Activated CD8-positive, alpha-beta T cell treated with anti-CD3 and anti-CD28 coated beads for 36 hours (primary cell): ENCODE data around the gene DCLK2. TPM values are rescaled to one million over a fixed set of nuclear protein-coding genes. Genes with fewer than 3 reads are reported as not detected.

Experiments used
- ATAC-seq: fragments of 200-7000 bp; cut with Tn5 transposase; one replicate; pipeline ENCODE4 v1.10.0; 2021; ENCODE audit warnings: mild to moderate bottlenecking, moderate library complexity
- CTCF ChIA-PET: fragments of 350-600 bp; sonication (Branson Sonifier 250); formaldehyde crosslinking; loops from one replicate; lab custom pipeline; 2021; ENCODE audit warnings: antibody characterized with exemption; lab: Charles Lee
- POLR2A ChIA-PET: fragments of 350-600 bp; sonication (Branson Sonifier 250); formaldehyde crosslinking; loops from one replicate; lab custom pipeline; 2021; ENCODE audit warnings: antibody characterized with exemption; lab: Charles Lee
- DNase-seq: peaks from one replicate; pipeline ENCODE4 v3.0.0-alpha.2; 2020
- H3K27ac Mint-ChIP-seq: one replicate; pipeline ENCODE4 v1.8.0; 2021; ENCODE audit warnings: mild to moderate bottlenecking, mixed read lengths
- H3K27me3 Mint-ChIP-seq: one replicate; pipeline ENCODE4 v1.8.0; 2021; ENCODE audit warnings: mixed read lengths
- H3K36me3 Mint-ChIP-seq: one replicate; pipeline ENCODE4 v1.8.0; 2021; ENCODE audit warnings: low read depth, mixed read lengths
- H3K4me1 Mint-ChIP-seq: one replicate; pipeline ENCODE4 v1.8.0; 2021; ENCODE audit warnings: low read depth, mixed read lengths
- H3K4me3 Mint-ChIP-seq: one replicate; pipeline ENCODE4 v1.8.0; 2021; ENCODE audit warnings: mild to moderate bottlenecking, moderate library complexity, mixed read lengths
- H3K9me3 Mint-ChIP-seq: one replicate; pipeline ENCODE4 v1.8.0; 2021; ENCODE audit warnings: mixed read lengths
- CTCF ChIP-seq: fragments of 200-600 bp; IDR thresholded peaks from one replicate; pipeline ENCODE4 v1.8.0; 2022; ENCODE audit warnings: antibody characterized with exemption, mild to moderate bottlenecking
- intact Hi-C: fragments of 100-400 bp; cut with micrococcal nuclease; formaldehyde crosslinking; loops from one replicate; pipeline ENCODE4 v1.10.0; 2022
- total RNA-seq, 2 experiments: library from RNA; stranded (reverse); gene quantifications; one replicate each; pipeline ENCODE4 v1.2.3, GENCODE V29; 2021

Gene DCLK2
- total RNA-seq, 2 experiments from 2014 or later = not detected

GRCh38 chr4:150255610-150256224, 177.5 kb downstream of the DCLK2 start:
- CTCF ChIA-PET = interaction anchor here (1.5 kb wide), 1 partner anchor 13 kb away, joined by 6 read pairs; no protein-coding TSS in a partner anchor
- no peak for TF ChIP-seq CTCF
- H3K27me3 Mint-ChIP-seq = no peaks in the 10 kb centered on the region

GRCh38 chr4:150256225-150256620, 178.0 kb downstream of the DCLK2 start:
- intact Hi-C loops = no loop called here
- Mint-ChIP-seq H3K36me3 (peaks cover 2% of the 10 kb centered on the region), H3K27ac (no peak overlapping the region), H3K27me3 (no peaks in the 10 kb centered on the region), H3K9me3 (no peaks in the 10 kb centered on the region), H3K4me1 (no peaks in the 10 kb centered on the region), H3K4me3 (no peak overlapping the region)
- ChIA-PET POLR2A (no interaction called here), CTCF (no interaction called here)
- no peak for TF ChIP-seq CTCF
- DNase-seq = no peak
- ATAC-seq = no peak

More at GRCh38 chr4:150255610-150256224, 177.5 kb downstream of the DCLK2 start:
- H3K9me3 Mint-ChIP-seq = no peaks in the 10 kb centered on the region
- ATAC-seq (no peak), DNase-seq (no peak)
- intact Hi-C loops = no loop called here
- POLR2A ChIA-PET = no interaction called here
- no peaks in the 10 kb centered on the region for H3K4me1 Mint-ChIP-seq
- H3K27ac Mint-ChIP-seq = no peak overlapping the region
- no peak overlapping the region for H3K4me3 Mint-ChIP-seq
- no peaks in the 10 kb centered on the region for H3K36me3 Mint-ChIP-seq

- no peaks in the 10 kb centered on the region for H3K9me3 Mint-ChIP-seq
- DNase-seq (no peak), ATAC-seq (no peak)
- H3K27me3 Mint-ChIP-seq = no peaks in the 10 kb centered on the region
- CTCF ChIA-PET = no interaction called here
- no peak overlapping the region for H3K27ac Mint-ChIP-seq
- no peaks in the 10 kb centered on the region for H3K4me1 Mint-ChIP-seq
- no peak for TF ChIP-seq CTCF
- no peak overlapping the region for H3K4me3 Mint-ChIP-seq
- H3K36me3 Mint-ChIP-seq = peaks cover 2% of the 10 kb centered on the region
- intact Hi-C loops = no loop called here
- POLR2A ChIA-PET = no interaction called here
Observed at GRCh38 chr4:150256841-150257730, 178.8 kb downstream of the DCLK2 start.

GRCh38 chr4:150258569-150258968, 180.3 kb downstream of the DCLK2 start:
- CTCF ChIA-PET = interaction anchor here (1.7 kb wide), 1 partner anchor 15 kb away, joined by 7 read pairs; no protein-coding TSS in a partner anchor
- Mint-ChIP-seq H3K27ac (no peak overlapping the region), H3K9me3 (no peaks in the 10 kb centered on the region), H3K4me3 (no peak overlapping the region), H3K4me1 (no peaks in the 10 kb centered on the region), H3K36me3 (peaks cover 2% of the 10 kb centered on the region), H3K27me3 (no peaks in the 10 kb centered on the region)
- DNase-seq (no peak), ATAC-seq (no peak)
- intact Hi-C loops = no loop called here
- POLR2A ChIA-PET = no interaction called here
- no peak for TF ChIP-seq CTCF
